ENCODE measurements around the gene VPS35L.

DNA sequence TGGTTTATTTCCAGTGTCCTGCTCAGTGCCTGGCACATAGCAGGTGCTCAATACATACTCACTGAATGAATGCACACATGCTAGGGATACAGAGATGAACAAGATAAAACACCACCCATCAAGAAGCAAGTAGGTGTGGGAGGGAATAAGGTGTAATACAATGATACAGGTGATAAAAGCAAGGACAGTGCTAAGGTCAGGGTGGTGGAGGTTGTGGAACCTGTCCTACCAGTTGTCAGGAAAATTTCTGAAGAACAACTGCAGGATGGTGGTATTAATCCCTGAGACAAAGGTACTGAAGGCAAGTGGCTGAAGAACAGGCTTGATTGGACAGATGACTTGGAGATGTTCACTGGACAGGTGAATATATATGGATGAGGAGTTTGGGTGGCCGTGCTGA is 160.7 kb downstream of the VPS35L start:
- TF ChIP-seq EZH2 (IDR thresholded peaks at IDR 0.05; ENCODE audit: borderline replicate concordance, low read length), result no peak
- TF ChIP-seq, protein P1, sequence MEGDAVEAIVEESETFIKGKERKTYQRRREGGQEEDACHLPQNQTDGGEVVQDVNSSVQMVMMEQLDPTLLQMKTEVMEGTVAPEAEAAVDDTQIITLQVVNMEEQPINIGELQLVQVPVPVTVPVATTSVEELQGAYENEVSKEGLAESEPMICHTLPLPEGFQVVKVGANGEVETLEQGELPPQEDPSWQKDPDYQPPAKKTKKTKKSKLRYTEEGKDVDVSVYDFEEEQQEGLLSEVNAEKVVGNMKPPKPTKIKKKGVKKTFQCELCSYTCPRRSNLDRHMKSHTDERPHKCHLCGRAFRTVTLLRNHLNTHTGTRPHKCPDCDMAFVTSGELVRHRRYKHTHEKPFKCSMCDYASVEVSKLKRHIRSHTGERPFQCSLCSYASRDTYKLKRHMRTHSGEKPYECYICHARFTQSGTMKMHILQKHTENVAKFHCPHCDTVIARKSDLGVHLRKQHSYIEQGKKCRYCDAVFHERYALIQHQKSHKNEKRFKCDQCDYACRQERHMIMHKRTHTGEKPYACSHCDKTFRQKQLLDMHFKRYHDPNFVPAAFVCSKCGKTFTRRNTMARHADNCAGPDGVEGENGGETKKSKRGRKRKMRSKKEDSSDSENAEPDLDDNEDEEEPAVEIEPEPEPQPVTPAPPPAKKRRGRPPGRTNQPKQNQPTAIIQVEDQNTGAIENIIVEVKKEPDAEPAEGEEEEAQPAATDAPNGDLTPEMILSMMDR (conservative IDR thresholded peaks at IDR 0.05 in 1 of 2, IDR thresholded peaks at IDR 0.05 in 1 of 2; ENCODE audit: extremely low read depth in 1 of 2, insufficient read depth in 1 of 2, low read depth in 1 of 2, low read length in 2 of 2), result no peak
